Measurements from ENCODE around the gene ERC2. TPM values are rescaled to one million over a fixed set of nuclear protein-coding genes. Genes with fewer than 3 reads are reported as not detected.

ERC2 gene
- polyA plus RNA-seq, 3 donors: 0.04 to 0.54 TPM; not detected in 1

DNA sequence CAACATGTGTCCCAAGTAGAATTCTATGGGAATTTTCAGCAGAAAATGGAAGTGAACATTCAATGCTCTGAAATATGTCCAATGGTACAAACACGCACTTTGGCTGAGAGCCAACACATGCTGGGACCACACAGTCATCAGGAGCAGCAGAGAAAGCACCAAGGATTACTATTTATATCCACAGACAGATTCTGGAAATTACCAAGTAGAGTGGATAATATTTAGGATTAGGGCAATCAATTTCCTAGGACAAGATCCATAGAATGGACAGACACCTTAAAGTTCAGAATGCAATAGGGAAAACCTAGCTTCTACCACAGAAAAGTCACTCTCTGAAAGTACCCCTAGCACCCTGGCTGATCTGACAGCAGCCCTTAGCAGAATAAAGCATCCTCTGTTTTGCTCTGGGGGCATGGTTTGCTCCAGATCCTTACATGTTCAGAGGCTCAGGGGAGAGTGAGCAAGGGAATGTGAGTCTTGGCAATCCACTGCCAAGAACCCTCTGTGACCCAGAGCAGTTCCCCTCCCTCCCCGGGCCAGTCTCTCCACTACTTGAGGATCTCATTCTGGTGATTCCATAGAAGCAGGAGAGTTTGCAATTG, 775.2 kb downstream of the ERC2 start:
- WGBS, 3 donors: 51 to 65% (median 54%) methylated on average over 2 of the region's 2 CpGs
- no peak overlapping the region for H3K27ac ChIP-seq (ENCODE audit: low read depth, low read length)

DNA sequence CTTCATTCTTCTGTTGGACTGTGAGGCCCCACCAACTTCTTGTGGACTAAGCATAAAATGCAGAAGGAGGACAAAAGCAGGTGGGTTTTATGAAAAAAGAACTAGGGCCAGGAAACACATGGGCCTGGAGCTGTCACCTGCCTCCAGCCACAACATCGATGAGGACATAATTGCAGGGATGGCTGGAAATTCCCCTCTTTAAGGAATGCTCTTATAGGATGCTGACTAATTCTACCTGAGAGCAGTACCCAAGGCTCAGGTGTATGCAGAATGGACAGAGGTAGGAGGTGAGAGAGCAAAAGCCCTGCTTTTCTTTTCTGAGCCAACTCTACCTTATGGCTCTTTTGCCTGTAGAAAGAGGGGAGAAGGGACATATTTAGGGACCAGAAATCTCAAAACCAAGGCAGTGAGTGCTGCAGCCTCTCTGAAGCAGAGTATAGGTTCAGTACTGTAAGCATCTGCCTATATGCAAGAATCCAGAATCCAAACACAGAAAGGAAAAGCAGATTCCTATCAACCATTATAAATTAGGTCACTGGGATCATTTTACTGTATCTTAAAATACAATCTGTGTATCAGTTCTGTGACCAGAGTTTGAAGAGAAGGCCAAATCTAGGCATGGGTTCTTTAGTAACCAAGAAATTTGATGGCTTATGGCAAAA, 775.8 kb downstream of the ERC2 start:
- WGBS, 3 donors: 55 to 71% (median 60%) methylated on average over 1 of the region's 1 CpG
- H3K27ac ChIP-seq (ENCODE audit: low read depth, low read length): no peak overlapping the region

DNA sequence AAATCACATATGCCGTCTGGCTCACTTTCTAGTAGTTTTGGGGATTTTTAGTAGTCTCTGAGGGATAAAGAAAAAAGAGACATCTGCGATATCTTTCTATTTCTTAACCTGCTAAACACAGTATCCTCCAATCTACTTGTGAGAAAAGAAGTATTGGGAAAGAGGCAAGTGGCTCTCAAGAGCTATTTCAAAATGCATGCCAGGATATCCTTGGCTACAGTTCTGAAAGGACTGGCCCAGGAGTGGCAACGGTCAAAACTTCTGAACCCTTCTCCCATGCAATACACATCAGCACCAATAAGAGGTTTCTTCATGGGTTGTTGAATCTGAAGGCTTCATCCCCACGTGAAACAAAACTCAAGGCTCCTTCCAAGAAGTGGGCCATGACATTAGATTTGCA, 777.1 kb downstream of the ERC2 start:
- WGBS, 3 donors: 57 to 75% (median 67%) methylated on average over 4 of the region's 4 CpGs

DNA sequence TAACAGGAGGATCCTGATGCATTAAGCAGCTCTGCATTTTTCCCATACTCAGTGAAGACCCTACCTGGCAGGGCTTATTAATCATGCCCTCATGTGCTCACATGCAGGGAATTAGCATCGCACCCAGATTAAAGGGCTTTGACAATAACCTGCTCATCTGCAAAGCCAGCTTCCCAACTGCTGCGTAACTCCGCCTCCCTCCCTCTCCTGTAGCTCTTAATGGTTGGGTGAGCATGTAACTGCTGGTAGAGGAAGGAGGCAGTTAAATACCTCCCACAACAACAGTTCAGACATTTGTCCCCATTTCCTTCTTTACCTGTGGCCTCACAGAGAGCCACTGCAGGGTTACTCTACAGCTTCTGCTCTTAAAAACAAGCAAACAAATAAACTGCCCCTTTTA, 777.5 kb downstream of the ERC2 start:
- 58 to 82% (median 66%) methylated on average over 3 of the region's 3 CpGs for WGBS, 3 donors
- no peak overlapping the region for H3K27ac ChIP-seq (ENCODE audit: low read depth, low read length)

More for the DNA sequence above, 777.1 kb downstream of the ERC2 start:
- H3K27ac ChIP-seq (ENCODE audit: low read depth, low read length): no peak overlapping the region

DNA sequence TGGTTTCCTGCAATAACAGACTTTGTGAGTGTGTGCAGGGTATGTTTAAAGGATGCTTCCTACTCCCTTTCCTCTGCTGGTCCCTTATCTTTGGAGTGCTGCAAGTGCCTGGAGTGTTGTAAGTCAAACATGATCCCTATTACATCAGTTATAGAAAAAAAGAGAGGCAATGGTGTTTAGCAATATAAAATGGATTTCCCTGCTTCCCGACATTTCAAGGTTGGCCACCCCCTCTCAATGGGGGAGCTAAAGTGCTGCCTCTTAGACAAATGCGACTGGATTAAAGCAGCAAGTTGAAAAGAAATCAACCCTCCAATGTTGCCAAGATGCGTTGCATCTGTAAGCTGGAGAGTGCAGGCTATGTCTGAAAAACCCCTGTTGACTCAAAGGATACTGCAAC, 778.1 kb downstream of the ERC2 start:
- no peak overlapping the region for H3K27ac ChIP-seq (ENCODE audit: low read depth, low read length)
- 33 to 61% (median 54%) methylated on average over 3 of the region's 3 CpGs for WGBS, 3 donors

DNA sequence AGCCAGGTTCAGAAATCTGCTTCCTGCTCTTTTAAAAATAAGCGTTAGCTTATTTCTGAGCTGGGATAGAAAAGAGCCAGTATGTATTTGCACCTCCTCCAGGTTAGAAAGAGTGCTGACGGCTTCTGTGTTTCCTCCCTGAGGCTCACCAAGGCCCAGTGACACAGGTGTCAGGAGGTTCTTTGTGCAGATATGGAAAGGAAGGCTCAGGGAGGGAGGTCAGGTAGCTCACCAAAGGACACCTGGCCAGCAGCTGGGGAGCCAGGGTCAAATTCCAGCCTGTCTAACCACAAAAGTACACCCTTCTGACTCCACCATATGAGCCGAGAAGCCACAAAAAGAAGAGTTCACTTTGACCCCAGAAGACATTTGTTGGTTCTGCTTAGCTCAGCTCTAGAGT, 780.1 kb downstream of the ERC2 start:
- WGBS, 3 donors: 86 to 97% (median 93%) methylated on average over 3 of the region's 3 CpGs

DNA sequence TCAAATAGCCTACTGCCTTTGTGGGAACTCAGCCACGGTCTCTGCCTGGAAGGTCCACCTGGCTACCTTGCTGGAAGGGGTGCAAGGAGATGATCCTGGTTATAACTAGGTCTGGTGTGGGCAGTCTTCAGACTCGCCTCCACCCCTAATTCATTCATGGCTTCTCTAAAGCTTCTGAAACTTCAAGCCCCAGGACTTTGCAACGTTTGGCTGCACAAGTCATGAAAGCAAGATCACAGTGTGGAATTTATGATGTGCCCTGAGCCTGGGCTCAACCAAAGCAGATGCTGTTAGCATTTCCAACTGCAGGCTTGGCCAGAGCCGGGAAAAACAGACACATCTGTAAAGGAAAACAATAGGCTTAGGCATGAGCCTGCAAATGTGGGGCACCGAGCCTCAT, 780.7 kb downstream of the ERC2 start:
- WGBS, 3 donors: 73 to 81% (median 78%) methylated on average over 5 of the region's 5 CpGs
- no peak overlapping the region for H3K27ac ChIP-seq (ENCODE audit: low read depth, low read length)

More for the DNA sequence above, 780.1 kb downstream of the ERC2 start:
- no peak overlapping the region for H3K27ac ChIP-seq (ENCODE audit: low read depth, low read length)

DNA sequence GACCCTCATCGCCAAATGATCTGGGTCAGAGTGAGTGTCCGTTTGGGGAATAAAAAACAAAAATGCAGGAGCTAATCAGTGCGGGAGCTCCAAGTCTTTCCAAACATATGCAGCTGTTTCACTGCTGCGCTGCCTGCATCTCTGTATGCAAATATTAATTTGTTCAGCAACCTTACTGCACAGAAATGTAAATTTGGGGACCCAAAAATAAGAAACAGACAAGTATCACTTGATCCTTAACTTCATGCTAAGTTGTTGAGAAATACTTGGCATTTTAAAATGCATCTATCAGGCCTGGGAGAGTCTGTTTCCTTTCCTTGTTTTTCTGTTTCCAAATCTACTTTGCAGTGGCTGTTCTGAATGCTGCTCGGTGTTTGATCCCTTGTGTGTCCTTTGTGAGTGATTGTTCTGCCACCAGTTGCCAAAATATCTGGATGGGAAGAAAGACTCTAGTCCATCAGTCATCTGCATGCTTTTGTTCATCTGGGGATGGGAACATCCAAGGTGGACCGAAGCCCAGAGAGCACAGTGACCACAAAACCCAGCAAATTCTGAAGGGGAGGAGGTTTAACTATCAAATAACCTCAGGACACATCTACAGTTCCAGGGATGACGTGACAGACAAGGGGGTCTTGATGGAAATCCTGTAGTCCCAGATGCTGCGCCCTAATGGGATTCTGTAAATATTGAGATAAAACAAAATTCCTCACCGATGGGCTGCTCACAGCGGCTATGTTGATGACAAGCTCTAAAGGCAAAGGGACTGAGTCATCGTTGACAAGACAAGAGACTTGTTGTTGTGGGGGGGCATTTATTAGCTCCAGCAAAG, 781.6 kb downstream of the ERC2 start:
- no peak overlapping the region for H3K27ac ChIP-seq (ENCODE audit: low read depth, low read length)
- 62 to 74% (median 73%) methylated on average over 11 of the region's 11 CpGs for WGBS, 3 donors

DNA sequence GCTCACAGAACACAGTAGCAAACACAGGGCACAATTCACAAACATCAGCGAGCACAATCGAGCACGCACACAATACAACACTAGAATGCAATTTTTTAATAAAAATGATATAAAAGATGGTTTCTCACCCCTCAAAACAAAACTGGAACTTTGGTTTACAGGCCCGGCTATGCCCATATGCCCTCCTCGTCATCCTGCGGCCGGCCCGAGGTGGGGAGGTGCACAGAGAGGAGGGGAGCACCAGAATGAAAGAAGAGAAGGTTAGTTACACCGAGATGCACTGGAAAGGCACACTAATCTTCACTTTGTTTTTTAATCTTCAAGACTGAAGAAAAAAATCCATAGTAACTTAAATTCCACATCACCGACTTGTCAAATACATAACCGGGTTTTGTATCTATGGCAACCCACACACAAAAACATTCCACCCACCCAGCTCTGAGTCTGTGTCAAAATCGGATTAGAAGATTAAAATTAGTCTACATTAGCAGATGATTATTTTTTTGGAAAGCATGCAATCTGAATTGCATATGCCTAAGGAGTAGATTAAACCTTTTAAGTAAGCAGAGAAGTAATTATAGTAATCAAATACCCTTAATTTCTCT, 784.5 kb downstream of the ERC2 start:
- 83 to 85% (median 84%) methylated on average over 12 of the region's 12 CpGs for WGBS, 3 donors
- H3K27ac ChIP-seq (ENCODE audit: low read depth, low read length): no peak overlapping the region

DNA sequence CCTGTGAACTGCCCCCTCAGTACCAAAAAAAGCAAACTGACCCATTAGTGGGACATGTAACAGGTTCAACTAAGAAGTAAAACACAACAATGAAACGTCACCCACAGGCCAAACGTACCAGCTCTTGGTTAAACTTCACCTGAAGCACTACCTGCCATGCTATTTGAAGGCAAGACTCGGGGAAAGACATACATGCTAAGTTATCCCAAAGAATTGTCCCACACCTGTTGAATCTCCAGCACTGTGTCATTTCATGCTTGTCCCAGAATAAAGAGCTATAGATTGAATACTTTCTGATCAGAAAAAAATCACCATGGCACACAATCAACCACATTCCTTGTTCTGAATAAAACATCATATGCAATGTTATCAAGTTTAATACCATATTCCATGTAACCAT, 785.8 kb downstream of the ERC2 start:
- 73 to 94% (median 90%) methylated on average over 3 of the region's 3 CpGs for WGBS, 3 donors
- H3K27ac ChIP-seq (ENCODE audit: low read depth, low read length): no peak overlapping the region

DNA sequence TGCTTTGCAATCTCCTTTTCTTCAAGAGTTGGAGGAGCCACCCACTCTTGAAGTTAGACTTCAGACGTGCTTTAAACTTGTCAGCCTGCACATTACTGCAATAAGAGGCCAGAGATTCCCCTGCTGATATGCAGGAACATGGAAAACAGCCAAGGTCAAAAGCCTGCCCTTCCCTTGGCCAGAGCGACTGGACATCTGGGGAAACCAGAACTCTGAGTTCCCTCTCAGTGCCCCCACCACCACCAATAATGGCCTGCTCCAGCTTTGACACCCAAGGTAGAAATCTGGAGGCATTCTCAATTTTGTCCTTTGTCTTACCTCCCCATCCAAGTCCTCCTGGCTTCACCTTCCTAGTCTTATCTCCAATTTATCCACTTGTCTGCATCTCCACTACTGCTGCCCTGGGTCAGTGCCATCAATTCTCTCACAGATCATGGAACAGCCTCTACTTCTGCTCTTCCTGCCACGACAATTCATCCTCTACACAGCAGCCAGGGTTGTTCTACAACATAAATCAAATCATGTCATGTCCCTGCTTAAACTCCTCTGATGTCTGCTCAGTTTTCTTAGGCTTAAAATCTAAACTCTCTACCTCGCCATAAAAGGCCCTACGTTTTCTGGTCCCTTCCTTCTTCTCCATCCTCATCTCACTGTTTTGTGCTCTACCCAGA, 789.6 kb downstream of the ERC2 start:
- no peak overlapping the region for H3K27ac ChIP-seq (ENCODE audit: low read depth, low read length)
- 54 to 65% (median 58%) methylated on average over 5 of the region's 5 CpGs for WGBS, 3 donors

DNA sequence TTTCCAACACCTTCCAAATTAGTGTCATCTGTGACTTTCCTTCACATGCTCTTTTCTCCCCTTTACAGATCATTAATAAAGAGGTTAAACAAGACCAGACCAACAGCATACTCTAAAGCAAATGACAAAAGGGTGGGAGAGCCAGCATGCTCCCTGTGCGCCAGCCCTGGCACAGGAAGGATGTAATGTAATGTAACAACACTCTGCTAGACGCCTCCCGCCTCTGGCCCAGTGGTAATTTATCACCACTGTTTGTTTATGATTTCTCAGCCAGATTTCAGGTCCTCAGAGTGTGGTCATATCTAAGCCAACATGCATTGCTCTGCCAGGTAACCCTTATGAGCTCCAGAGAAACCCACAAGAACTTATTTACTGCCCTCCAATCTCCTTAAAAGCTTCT, 791.6 kb downstream of the ERC2 start:
- WGBS, 3 donors: 23 to 35% (median 24%) methylated on average over 3 of the region's 3 CpGs

DNA sequence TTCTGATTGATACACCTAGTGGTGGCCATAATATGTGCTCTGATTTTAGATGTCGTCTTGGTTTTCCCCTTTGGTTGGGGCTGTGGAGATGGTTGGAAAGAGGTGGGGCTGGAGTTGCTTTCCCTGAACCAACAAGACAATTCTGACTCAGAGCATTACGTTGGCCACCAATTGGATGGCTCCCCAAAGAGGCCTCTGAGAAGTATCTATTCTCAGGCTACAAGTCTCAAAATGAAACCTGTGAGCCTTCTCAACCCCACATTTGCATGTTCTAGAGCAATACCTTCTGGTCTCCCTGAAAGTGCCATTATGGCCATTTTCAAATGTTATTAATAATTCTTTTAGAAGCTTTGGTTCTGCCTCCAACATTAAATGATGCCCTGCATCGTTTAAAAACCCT, 792.8 kb downstream of the ERC2 start:
- H3K27ac ChIP-seq (ENCODE audit: low read depth, low read length): no peak overlapping the region
- 86 to 94% (median 91%) methylated on average over 3 of the region's 3 CpGs for WGBS, 3 donors

More for the DNA sequence above, 791.6 kb downstream of the ERC2 start:
- H3K27ac ChIP-seq (ENCODE audit: low read depth, low read length): no peak overlapping the region

DNA sequence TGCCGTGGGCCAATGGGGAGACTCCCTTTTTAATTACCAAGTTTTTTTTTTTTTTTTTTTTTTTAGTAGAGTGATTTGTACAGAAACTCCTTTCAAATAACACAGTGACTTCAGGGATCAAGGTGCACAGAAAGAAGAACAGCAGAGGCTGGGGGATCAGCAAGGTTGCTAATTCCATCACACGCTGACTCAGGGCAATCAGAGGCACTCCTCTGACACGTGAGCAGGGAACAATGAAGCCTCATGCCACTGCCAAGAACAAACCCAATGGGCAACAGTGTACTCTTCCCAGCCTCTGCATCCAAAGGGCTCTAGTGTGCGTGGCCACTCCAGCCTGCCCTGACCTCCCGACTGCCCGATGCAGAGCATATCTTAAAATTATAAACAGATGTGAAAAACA, 794.5 kb downstream of the ERC2 start:
- WGBS, 3 donors: 57 to 75% (median 64%) methylated on average over 6 of the region's 6 CpGs
- H3K27ac ChIP-seq (ENCODE audit: low read depth, low read length): no peak overlapping the region

DNA sequence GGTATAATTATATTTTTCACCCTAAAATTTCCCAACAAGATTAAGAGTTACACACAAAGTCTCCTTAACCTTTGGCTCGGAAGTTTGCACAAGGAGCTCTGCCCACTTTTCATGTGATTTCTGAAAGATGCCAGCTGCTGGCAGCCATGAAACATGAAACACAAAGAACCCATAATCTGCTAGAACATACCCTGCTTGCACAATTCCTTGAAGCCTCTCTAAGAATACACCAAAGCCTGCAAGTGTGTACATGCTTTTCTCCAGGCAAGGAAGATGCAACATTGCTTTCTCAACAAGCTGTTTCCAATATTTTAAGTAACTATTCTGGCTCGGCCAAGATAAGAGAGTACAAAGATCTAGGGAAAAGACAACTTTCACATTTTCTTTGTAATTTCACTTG, 799.1 kb downstream of the ERC2 start:
- 72 to 89% (median 75%) methylated on average over 2 of the region's 2 CpGs for WGBS, 3 donors
- no peak overlapping the region for H3K27ac ChIP-seq (ENCODE audit: low read depth, low read length)

DNA sequence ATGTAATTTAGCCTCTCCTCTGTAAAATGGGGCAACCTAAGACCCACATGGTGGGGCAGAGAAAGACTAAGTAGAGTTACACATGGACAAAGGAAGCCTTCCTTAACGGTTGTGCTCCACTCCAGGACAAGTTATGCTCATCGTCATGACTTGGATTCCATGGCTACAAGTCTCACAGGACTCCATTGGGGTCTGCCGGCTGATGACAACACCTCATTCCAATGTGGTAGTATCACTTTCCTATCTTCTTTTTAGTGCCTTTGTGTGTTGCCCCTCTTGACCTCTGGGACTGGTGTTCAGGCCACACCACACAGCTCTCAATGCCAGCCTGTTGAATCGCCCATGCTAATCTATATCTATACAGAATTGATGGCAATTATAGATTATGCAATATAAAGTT, 799.9 kb downstream of the ERC2 start:
- H3K27ac ChIP-seq (ENCODE audit: low read depth, low read length): no peak overlapping the region
- 75 to 88% (median 77%) methylated on average over 4 of the region's 4 CpGs for WGBS, 3 donors

DNA sequence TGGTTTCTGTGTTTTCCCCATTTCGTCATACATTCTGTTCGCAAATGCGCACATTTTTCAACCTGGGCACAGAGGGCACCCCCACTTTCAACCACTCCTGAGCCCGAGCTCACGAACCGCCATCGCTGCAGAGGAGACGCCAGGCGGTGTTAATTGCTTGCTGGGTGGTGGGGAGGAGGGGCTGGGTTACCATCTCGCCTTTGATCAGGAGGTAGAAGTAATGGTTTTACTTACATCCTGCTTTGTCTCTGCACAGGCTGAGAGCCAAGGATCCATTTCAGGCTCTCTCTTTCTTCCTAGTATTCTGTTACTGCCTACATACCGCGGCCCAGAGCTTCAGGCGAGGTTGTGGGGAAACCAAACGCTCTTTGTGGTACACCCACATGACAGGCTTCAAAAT, 803.9 kb downstream of the ERC2 start:
- H3K27ac ChIP-seq (ENCODE audit: low read depth, low read length): no peak overlapping the region
- WGBS, 3 donors: 80 to 84% (median 83%) methylated on average over 14 of the region's 14 CpGs

DNA sequence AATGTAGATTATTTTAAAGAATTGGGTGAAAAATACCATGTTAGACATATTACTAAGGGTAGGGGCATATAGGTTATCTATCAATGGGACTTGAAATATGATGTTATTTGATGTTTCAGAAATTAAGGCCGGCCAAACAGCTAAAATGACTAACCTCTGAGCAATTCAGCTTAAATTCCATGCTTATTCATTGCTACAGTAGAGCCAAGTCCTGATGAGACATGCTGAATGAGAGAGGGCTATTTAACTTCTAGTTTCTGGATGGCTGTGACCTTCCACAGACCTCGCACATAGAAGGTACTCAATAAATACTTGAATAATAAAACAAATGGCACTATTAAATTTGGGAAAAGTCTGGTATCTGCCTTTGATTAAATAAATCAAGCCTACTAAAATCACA, 805.6 kb downstream of the ERC2 start:
- no peak overlapping the region for H3K27ac ChIP-seq (ENCODE audit: low read depth, low read length)
- WGBS, 3 donors: 73 to 83% (median 74%) methylated on average over 2 of the region's 2 CpGs

DNA sequence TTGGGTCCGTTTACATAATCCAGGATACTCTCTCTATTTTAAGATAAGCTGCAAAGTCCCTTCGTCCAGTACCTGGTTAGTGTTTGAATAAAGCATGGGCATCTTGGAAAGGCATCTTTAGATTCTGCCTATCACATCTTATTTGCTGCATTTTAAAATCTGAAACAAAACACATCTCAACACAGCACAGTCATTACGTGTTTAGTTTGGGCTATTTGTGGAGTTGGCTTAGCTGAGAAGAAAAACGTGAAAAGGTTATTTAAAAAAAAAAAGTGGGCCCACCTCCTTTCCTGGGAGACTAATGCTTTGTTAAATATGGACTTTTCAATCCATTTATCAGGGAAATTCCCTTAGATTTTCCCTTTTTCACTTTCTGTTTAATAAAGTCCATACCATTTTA, 806.7 kb downstream of the ERC2 start:
- 62 to 70% (median 62%) methylated on average over 4 of the region's 4 CpGs for WGBS, 3 donors

More for the DNA sequence above, 806.7 kb downstream of the ERC2 start:
- H3K27ac ChIP-seq (ENCODE audit: low read depth, low read length): no peak overlapping the region

Data from adipose tissue (tissue), 3 donors.